Neural cell (in vitro differentiated cells): ENCODE data around the gene SH3BGRL2. TPM values are rescaled to one million over a fixed set of nuclear protein-coding genes. Genes with fewer than 3 reads are reported as not detected.

Source experiments
- H2AFZ ChIP-seq: fragments of 200-600, 300-800 bp; sonication (generic), shearing (Covaris generic); 2 replicates; pipeline ENCODE4 v1.6.0; 2014; ENCODE audit warnings: low read depth, mild to moderate bottlenecking, antibody characterized with exemption, low read length, moderate library complexity
- H3F3A ChIP-seq: fragments of 200-600 bp; shearing (Covaris generic); 2 replicates; pipeline ENCODE4 v1.6.1; 2016; ENCODE audit warnings: mild to moderate bottlenecking, moderate library complexity, mixed read lengths, antibody characterized with exemption, low read length; ENCODE audit not compliant: insufficient read depth, poor library complexity, severe bottlenecking
- H3K27ac ChIP-seq: fragments of 200-600, 300-800 bp; sonication (generic), shearing (Covaris generic); 2 replicates; pipeline ENCODE4 v1.5.1; 2014; ENCODE audit warnings: mild to moderate bottlenecking, low read length, moderate library complexity
- H3K27me3 ChIP-seq: fragments of 300-800, 200-600 bp; sonication (generic), shearing (Covaris generic); 2 replicates; pipeline ENCODE4 v1.6.0; 2014; ENCODE audit warnings: mild to moderate bottlenecking, low read depth, low read length, moderate library complexity; ENCODE audit not compliant: insufficient read depth
- H3K36me3 ChIP-seq: fragments of 300-800, 200-600 bp; sonication (generic), shearing (Covaris generic); 2 replicates; pipeline ENCODE4 v1.5.1; 2014; ENCODE audit warnings: mild to moderate bottlenecking, antibody characterized with exemption, low read length, moderate library complexity; ENCODE audit not compliant: insufficient read depth
- H3K4me2 ChIP-seq: fragments of 300-800, 200-600 bp; sonication (generic), shearing (Covaris generic); 2 replicates; pipeline ENCODE4 v1.6.0; 2014; ENCODE audit warnings: mild to moderate bottlenecking, low read length
- H3K4me3 ChIP-seq: fragments of 300-800, 200-600 bp; sonication (generic), shearing (Covaris generic); 2 replicates; pipeline ENCODE4 v1.5.1; 2014; ENCODE audit warnings: mild to moderate bottlenecking, low read length, moderate library complexity
- H3K79me2 ChIP-seq: fragments of 200-600 bp; shearing (Covaris generic); replicated peaks from 2 replicates; pipeline ENCODE4 v1.6.0; 2014; ENCODE audit warnings: mild to moderate bottlenecking, low read length, moderate library complexity; ENCODE audit not compliant: insufficient read depth
- H3K9ac ChIP-seq: fragments of 300-800, 200-600 bp; sonication (generic), shearing (Covaris generic); 2 replicates; pipeline ENCODE4 v1.6.1; 2016; ENCODE audit warnings: mild to moderate bottlenecking, low read length, mixed read lengths
- H3K9me2 ChIP-seq: fragments of 200-600 bp; shearing (Covaris generic); 2 replicates; pipeline ENCODE4 v1.6.1; 2016; ENCODE audit warnings: mild to moderate bottlenecking, low read length, mixed read lengths; ENCODE audit not compliant: insufficient read depth
- H3K9me3 ChIP-seq: fragments of 200-600, 300-800 bp; sonication (generic), shearing (Covaris generic); 2 replicates; pipeline ENCODE4 v1.6.1; 2016; ENCODE audit warnings: mild to moderate bottlenecking, mixed run types, low read length, moderate library complexity, mixed read lengths
- H4K20me1 ChIP-seq: fragments of 200-600 bp; shearing (Covaris generic); 2 replicates; pipeline ENCODE4 v1.6.1; 2016; ENCODE audit warnings: mild to moderate bottlenecking, mixed run types; ENCODE audit not compliant: insufficient read depth
- EP300 ChIP-seq: fragments of 450-650 bp; conservative IDR thresholded peaks from 2 replicates; pipeline ENCODE4 v1.6.1; 2014; ENCODE audit warnings: antibody characterized with exemption, mild to moderate bottlenecking, moderate library complexity; ENCODE audit not compliant: poor library complexity, severe bottlenecking
- EZH2 ChIP-seq: fragments of 200-600, 300-800 bp; shearing (Covaris generic), sonication (generic); IDR thresholded peaks from 2 replicates; pipeline ENCODE4 v1.6.1; 2014; ENCODE audit warnings: antibody characterized with exemption, low read length, borderline replicate concordance, mild to moderate bottlenecking; ENCODE audit not compliant: insufficient read depth, poor library complexity, severe bottlenecking
- MXI1 ChIP-seq: fragments of 450-650 bp; conservative IDR thresholded peaks from 2 replicates; pipeline ENCODE4 v1.6.1; 2014; ENCODE audit warnings: antibody characterized with exemption, mild to moderate bottlenecking; ENCODE audit not compliant: poor library complexity, severe bottlenecking
- POLR2AphosphoS5 ChIP-seq: IDR thresholded peaks from 2 replicates; pipeline ENCODE4 v1.6.1; 2012
- RAD21 ChIP-seq: fragments of 450-650 bp; conservative IDR thresholded peaks from 2 replicates; pipeline ENCODE4 v1.6.1; 2014; ENCODE audit warnings: antibody characterized with exemption, mild to moderate bottlenecking, moderate library complexity
- SMC3 ChIP-seq: fragments of 450-650 bp; conservative IDR thresholded peaks from 2 replicates; pipeline ENCODE4 v1.6.1; 2014; ENCODE audit warnings: antibody characterized with exemption, mild to moderate bottlenecking, moderate library complexity; ENCODE audit not compliant: poor library complexity
- TAF1 ChIP-seq: IDR thresholded peaks from 2 replicates; pipeline ENCODE4 v1.6.1; 2012; ENCODE audit warnings: low read depth
- polyA plus RNA-seq: library from polyadenylated mRNA; depleted of rRNA; stranded (reverse); fragments of >200 nt; gene quantifications from 2 replicates; pipeline ENCODE4 v1.2.3, GENCODE V29; 2014
- TF ChIP-seq, protein P1 (sequence below): IDR thresholded peaks from 2 replicates; pipeline ENCODE4 v1.6.1; 2012; ENCODE audit warnings: borderline replicate concordance
- TF ChIP-seq, protein P2 (sequence below): fragments of 450-650 bp; IDR thresholded peaks from 2 replicates; pipeline ENCODE4 v1.5.1; 2014; ENCODE audit warnings: antibody characterized with exemption, mild to moderate bottlenecking, moderate library complexity; ENCODE audit not compliant: poor library complexity, severe bottlenecking

SH3BGRL2 gene
- polyA plus RNA-seq, 1 donor from 2014 or later: 25.3 TPM

DNA sequence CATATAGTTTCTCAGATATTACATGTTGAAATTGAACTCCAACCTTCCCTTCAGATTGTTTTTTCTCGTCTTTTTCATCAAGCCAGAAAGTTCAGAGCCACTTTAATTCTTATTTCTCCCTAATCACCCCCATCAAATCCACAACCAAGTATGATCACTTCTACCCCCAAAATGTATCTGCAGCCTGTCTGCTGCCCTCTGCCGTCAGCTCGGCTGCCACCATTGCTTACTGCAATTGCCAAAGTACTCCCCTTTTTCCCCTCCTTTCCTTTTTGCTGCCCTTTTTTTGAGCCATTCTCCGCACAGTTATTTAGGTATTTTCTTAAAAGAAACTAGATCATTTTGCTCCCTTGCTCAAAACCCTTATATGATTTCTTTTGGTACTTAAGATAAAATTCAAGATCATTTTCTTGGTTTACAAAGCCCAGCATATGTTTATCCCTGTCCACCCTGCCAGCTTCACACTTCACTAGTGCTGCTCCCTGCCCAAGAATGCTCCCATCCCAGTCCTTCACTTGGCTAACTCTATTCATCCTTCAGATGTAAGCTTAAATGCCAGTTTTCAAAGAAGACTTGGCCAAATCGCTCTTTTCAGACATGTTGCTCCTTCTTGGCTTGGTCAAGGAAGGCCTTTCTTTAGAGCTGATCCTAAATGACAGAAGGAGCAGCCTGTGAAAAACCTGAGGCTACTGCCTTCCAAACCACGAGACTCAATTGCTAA is 63.7 kb downstream of the SH3BGRL2 start:
- H3K79me2 ChIP-seq: no peaks in the 10 kb centered on the region
- no peak overlapping the region for H3K4me2 ChIP-seq
- no peaks in the 10 kb centered on the region for H4K20me1 ChIP-seq
- no peaks in the 10 kb centered on the region for H3K9me3 ChIP-seq
- H3K9me2 ChIP-seq: no peaks in the 10 kb centered on the region
- TF ChIP-seq, protein P1, sequence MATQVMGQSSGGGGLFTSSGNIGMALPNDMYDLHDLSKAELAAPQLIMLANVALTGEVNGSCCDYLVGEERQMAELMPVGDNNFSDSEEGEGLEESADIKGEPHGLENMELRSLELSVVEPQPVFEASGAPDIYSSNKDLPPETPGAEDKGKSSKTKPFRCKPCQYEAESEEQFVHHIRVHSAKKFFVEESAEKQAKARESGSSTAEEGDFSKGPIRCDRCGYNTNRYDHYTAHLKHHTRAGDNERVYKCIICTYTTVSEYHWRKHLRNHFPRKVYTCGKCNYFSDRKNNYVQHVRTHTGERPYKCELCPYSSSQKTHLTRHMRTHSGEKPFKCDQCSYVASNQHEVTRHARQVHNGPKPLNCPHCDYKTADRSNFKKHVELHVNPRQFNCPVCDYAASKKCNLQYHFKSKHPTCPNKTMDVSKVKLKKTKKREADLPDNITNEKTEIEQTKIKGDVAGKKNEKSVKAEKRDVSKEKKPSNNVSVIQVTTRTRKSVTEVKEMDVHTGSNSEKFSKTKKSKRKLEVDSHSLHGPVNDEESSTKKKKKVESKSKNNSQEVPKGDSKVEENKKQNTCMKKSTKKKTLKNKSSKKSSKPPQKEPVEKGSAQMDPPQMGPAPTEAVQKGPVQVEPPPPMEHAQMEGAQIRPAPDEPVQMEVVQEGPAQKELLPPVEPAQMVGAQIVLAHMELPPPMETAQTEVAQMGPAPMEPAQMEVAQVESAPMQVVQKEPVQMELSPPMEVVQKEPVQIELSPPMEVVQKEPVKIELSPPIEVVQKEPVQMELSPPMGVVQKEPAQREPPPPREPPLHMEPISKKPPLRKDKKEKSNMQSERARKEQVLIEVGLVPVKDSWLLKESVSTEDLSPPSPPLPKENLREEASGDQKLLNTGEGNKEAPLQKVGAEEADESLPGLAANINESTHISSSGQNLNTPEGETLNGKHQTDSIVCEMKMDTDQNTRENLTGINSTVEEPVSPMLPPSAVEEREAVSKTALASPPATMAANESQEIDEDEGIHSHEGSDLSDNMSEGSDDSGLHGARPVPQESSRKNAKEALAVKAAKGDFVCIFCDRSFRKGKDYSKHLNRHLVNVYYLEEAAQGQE: no peak
- TF ChIP-seq RAD21 (no peak), EP300 (no peak), POLR2AphosphoS5 (no peak), EZH2 (no peak), MXI1 (no peak), SMC3 (no peak), TAF1 (no peak)
- TF ChIP-seq, protein P2, sequence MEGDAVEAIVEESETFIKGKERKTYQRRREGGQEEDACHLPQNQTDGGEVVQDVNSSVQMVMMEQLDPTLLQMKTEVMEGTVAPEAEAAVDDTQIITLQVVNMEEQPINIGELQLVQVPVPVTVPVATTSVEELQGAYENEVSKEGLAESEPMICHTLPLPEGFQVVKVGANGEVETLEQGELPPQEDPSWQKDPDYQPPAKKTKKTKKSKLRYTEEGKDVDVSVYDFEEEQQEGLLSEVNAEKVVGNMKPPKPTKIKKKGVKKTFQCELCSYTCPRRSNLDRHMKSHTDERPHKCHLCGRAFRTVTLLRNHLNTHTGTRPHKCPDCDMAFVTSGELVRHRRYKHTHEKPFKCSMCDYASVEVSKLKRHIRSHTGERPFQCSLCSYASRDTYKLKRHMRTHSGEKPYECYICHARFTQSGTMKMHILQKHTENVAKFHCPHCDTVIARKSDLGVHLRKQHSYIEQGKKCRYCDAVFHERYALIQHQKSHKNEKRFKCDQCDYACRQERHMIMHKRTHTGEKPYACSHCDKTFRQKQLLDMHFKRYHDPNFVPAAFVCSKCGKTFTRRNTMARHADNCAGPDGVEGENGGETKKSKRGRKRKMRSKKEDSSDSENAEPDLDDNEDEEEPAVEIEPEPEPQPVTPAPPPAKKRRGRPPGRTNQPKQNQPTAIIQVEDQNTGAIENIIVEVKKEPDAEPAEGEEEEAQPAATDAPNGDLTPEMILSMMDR: no peak
- H2AFZ ChIP-seq: no peak overlapping the region
- no peaks in the 10 kb centered on the region for H3F3A ChIP-seq
- no peak overlapping the region for H3K9ac ChIP-seq
- no peaks in the 10 kb centered on the region for H3K27me3 ChIP-seq
- H3K36me3 ChIP-seq: peaks cover 3% of the 10 kb centered on the region
- no peak overlapping the region for H3K4me3 ChIP-seq
- H3K27ac ChIP-seq: no peak overlapping the region

DNA sequence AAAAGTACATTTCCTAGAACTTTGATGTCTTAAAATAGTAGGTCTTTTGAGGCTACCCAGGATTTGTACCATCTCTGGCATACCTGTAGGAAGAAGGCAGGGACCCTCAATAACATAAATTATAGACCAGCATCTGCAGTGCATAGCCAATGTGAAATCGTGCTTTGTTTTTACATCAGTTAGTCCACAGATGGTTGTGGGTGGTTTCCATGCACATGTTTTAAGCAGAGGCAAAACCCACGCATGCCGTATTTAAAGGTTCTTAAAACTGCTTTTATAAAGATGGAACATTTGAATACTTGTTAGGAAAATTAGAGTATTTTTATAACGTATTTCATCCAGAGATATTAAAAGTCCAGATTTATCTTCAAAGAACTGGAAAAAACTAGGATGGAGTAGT is 66.3 kb downstream of the SH3BGRL2 start:
- TF ChIP-seq, protein P1: no peak
- TF ChIP-seq MXI1 (no peak), RAD21 (no peak), EP300 (no peak), SMC3 (no peak), EZH2 (no peak), POLR2AphosphoS5 (no peak), TAF1 (no peak)
- TF ChIP-seq, protein P2: no peak
- Histone ChIP-seq H3K4me2 (no peak overlapping the region), H3K9ac (no peak overlapping the region), H2AFZ (no peak overlapping the region), H3K27me3 (no peaks in the 10 kb centered on the region), H3K9me3 (no peaks in the 10 kb centered on the region), H3K36me3 (no peaks in the 10 kb centered on the region), H4K20me1 (no peaks in the 10 kb centered on the region), H3K27ac (no peak overlapping the region), H3K4me3 (no peak overlapping the region), H3F3A (no peaks in the 10 kb centered on the region), H3K79me2 (no peaks in the 10 kb centered on the region), H3K9me2 (no peaks in the 10 kb centered on the region)
